Activated CD8-positive, alpha-beta memory T cell treated with anti-CD3 and anti-CD28 coated beads for 36 hours (primary cell): ENCODE results near the gene CDH5. TPM values are rescaled to one million over a fixed set of nuclear protein-coding genes. Genes with fewer than 3 reads are reported as not detected.

Experiments
- CTCF ChIA-PET: fragments of 350-600 bp; sonication (Branson Sonifier 250); formaldehyde crosslinking; loops from one replicate; lab custom pipeline; 2021; ENCODE audit warnings: antibody characterized with exemption; lab: Charles Lee
- POLR2A ChIA-PET: fragments of 350-600 bp; sonication (Branson Sonifier 250); formaldehyde crosslinking; loops from one replicate; lab custom pipeline; 2021; ENCODE audit warnings: antibody characterized with exemption; lab: Charles Lee
- total RNA-seq, 2 experiments: library from RNA; stranded (reverse); gene quantifications; one replicate each; pipeline ENCODE4 v1.2.3, GENCODE V29; 2021

CDH5 gene
- total RNA-seq, 2 experiments from 2014 or later: not detected

DNA sequence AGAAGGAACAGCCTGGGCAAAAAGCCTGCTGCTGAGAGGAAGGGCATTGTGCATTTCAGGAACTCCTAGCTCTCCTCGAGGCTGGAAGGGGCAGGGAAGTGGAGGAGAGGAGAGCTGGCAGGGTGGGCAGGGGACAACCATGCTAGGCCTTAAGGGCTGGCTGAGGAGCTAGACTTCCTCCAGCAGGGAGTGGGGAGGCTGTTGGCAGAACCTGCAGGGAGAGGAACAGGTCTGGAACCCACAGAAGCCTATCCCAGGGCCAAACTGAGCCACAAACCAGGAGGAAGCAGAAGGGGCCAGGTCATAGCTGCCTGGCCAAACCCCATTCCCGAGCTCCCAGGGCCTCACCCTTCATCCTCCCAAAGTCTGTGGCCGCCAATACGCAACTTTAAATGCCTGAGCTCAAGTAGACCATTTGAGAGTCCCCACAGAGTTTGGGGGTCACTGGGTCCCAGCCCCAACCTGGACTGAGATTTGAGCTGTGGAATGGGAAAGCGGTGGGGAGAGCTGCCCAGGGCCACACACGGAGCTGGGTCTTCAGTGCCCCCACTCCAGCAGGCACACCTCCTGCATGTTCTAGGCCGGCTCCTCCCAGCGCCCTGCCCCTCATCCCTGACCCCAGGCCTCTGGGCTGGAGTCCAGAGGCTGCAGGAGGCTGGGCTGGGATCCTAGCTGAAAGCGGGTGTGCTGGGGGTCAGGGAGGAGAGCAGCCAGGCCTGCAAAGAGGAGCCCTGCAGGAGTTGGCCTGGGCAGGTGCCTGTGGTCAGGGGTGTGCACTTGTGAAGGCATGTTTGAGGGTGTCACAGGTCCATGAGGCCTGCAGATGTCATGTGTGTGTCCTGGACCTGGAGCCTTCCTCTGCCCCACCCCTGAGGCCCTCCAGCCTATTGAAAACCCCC is 4.5 kb downstream of the CDH5 start:
- ChIA-PET POLR2A (no interaction called here), CTCF (no interaction called here)

GRCh38 chr16:66372078-66372897 is 5.8 kb downstream of the CDH5 start:
- CTCF ChIA-PET: no interaction called here
- POLR2A ChIA-PET: interaction anchor here (0.6 kb wide), 1 partner anchor 38 kb away, joined by 3 read pairs; no protein-coding TSS in a partner anchor

DNA sequence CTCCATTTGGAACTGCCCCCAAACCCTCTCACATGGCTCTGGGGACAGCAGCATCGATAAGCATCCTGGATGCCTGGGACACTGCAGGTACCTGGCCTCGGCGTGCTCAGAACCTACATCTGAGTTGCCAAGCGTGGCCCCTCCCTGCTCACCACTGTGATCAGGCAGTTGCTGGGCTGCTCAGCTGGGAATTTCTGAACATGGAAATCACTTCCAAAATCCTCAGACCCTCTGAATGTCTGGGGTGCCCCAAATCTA is 6.3 kb downstream of the CDH5 start:
- CTCF ChIA-PET: no interaction called here

GRCh38 chr16:66373667-66374066 is 7.2 kb downstream of the CDH5 start:
- ChIA-PET CTCF (no interaction called here), POLR2A (no interaction called here)

More for the DNA sequence above, 6.3 kb downstream of the CDH5 start:
- POLR2A ChIA-PET: interaction anchor here (0.6 kb wide), 1 partner anchor 38 kb away, joined by 3 read pairs; no protein-coding TSS in a partner anchor

DNA sequence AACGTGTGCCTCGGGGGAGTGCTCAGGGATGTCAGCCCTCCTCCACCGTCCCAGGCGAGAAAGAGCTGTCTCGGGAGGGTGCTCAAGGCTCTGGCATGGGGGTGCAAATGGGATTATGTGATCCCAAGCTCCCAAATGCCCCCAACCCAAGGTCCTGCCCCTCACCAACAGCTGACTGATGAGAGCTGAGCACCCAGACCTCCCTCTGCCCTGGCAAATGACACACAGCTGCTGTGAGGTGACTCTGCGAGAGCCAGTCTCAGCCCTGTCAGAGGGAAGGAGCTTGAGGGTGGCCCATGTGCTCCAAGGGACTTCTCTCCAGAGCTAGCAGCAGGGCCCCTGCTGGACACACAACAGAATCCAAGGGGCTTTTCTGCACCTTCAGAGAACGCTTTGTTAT is 7.7 kb downstream of the CDH5 start:
- POLR2A ChIA-PET: no interaction called here
- CTCF ChIA-PET: no interaction called here

GRCh38 chr16:66375451-66375850 is 9.0 kb downstream of the CDH5 start:
- POLR2A ChIA-PET: no interaction called here
- CTCF ChIA-PET: no interaction called here

DNA sequence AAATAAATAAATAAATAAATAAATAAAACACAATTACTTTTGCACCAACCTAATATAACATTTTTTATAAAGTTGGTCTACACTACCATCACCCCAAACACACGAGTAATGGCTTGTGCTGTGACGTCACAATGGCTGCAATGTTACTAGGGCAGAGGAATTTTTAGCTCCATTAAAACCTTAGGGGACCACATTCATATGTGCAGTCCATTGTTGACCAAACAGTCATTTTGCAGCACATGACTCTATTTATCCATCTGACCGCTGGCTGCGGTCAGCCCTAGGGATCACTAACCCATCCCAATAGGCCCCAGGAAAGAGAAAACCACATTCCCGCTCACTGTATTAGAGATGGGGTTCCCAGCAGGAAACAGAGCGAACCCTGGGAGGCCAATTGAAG is 9.6 kb downstream of the CDH5 start:
- CTCF ChIA-PET: no interaction called here
- POLR2A ChIA-PET: no interaction called here

DNA sequence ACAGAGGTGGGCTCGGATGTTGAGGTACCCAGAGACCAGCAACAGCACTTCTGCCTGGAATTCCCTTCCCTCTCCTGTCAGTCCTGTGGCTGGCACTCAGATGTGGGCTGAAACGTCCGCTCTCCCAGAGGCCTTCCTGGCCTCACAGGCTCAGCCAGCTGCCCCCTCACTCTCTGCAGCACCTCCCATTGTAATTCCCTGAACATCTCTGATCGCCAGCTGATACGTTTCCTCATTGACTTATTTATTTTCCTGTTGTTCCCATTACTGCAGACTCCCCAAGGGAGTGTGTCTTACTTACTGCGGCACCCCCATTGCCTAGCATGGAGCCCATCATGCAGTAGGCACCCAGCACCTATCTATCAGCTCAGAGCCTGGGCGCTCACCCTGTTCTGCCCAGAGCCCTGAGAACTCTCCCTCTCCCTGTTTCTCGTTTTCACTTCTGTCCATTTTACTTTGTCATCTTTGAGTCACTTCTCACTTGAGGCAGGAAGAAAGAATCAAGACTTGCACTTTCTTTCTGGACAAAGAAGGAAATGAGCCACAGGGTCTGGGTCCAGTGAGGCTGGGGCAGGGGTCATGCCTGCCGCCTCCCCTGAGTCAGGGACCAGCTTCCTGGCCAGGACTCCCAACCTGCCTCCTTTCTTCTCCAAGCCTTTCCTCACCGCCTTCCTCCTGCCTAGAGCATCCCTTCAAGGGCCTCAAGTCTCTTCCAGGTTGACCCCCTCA is 10.2 kb downstream of the CDH5 start:
- CTCF ChIA-PET: no interaction called here
- POLR2A ChIA-PET: no interaction called here

GRCh38 chr16:66377324-66377723 is 10.8 kb downstream of the CDH5 start:
- ChIA-PET POLR2A (no interaction called here), CTCF (no interaction called here)

DNA sequence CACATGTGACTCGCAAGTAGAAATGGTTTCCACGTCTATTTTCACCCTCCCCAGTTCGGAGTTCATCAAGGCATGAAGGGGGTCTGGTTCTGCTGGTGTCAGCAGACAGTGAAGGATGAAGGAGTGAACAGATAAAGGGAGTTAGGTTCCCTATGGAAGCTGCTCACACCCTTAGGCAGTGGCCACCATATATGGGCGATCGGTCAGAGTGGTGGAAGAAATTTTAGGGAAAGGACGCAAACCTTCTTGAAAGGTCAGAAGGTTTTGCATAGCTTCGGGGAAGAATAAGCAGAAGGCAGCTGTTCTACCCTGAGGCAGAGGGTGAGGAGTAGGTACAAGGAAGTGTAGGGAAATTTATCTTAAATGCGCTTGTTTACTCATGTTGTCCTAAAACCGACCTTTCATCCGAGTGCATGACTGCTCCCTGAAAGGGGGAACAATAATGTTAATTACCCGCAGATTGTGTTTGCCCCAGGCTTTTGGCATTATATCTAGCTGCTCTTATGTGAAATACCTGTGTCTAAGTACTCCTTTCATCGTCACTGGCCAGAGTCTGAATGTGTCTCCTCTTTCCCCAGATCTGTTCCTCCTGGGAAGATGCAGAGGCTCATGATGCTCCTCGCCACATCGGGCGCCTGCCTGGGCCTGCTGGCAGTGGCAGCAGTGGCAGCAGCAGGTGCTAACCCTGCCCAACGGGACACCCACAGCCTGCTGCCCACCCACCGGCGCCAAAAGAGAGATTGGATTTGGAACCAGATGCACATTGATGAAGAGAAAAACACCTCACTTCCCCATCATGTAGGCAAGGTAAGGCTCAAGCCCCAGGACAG is 12.5 kb downstream of the CDH5 start:
- POLR2A ChIA-PET: interaction anchor here (0.7 kb wide), 1 partner anchor 143 kb away, joined by 3 read pairs; no protein-coding TSS in a partner anchor
- CTCF ChIA-PET: no interaction called here

DNA sequence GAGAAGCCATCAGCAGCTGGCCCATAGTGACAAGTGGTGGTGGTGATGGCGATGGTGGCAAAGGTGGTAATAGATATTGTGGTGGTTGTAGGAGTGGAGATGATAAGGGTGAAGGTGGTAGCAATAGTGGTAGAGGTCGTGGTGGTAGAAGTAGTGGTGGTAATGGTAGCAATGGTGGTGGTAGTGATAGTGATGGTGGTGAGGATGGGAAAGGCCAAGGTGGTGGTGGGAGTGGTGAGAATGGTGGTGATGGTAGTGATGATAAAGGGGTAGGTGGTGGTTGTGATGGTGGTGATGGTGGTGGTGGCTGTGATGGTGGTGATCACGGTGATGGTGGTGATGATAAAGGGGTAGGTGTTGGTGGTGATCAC is 13.1 kb downstream of the CDH5 start:
- ChIA-PET CTCF (no interaction called here), POLR2A (no interaction called here)

DNA sequence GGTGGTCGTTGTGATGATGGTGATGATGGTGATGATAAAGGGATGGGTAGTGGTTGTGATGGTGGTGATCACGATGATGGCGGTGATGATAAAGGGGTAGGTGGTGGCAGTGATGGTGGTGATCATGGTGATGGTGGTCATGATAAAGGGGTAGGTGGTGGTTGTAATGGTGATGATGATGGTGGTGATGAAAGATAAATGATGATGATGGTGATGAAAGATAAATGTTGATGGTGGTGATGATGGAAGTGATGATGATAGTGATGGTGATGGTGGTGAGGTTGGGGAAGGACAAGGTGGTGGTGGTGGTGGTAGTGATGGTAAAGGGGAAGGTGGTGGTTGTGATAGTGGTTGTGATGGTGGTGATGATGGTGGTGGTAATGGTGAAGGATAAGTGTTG is 13.9 kb downstream of the CDH5 start:
- ChIA-PET POLR2A (interaction anchor here (0.6 kb wide), 1 partner anchor 432 kb away, joined by 7 read pairs; no protein-coding TSS in a partner anchor), CTCF (no interaction called here)

DNA sequence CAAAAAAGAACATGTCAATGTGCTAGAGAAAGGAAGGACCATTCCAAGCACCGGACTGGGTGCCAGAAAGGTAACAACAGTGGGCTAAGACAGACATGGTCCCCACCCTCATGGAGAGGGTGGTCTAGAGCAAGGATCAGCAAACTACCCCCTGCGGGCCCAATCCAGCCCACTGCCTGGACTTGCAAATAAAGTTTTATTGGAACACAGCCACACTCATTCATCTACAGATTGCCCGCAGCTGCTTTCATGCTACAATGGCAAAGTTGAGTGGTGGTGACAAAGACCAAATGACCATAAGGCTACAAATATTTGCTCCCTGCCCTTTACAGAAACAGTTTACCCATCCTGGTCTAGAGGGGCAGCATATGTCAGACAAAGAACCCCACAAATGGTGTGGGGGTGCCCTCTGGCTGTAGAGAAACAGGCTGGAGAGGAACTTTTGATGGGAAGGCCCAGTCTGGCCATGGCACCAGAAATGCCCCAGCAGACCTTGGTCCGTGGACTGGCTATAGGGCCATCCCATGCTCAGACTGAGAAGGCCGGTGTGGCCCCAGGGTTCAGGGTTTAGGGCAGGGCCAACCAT is 15.2 kb downstream of the CDH5 start:
- POLR2A ChIA-PET: no interaction called here
- CTCF ChIA-PET: no interaction called here

DNA sequence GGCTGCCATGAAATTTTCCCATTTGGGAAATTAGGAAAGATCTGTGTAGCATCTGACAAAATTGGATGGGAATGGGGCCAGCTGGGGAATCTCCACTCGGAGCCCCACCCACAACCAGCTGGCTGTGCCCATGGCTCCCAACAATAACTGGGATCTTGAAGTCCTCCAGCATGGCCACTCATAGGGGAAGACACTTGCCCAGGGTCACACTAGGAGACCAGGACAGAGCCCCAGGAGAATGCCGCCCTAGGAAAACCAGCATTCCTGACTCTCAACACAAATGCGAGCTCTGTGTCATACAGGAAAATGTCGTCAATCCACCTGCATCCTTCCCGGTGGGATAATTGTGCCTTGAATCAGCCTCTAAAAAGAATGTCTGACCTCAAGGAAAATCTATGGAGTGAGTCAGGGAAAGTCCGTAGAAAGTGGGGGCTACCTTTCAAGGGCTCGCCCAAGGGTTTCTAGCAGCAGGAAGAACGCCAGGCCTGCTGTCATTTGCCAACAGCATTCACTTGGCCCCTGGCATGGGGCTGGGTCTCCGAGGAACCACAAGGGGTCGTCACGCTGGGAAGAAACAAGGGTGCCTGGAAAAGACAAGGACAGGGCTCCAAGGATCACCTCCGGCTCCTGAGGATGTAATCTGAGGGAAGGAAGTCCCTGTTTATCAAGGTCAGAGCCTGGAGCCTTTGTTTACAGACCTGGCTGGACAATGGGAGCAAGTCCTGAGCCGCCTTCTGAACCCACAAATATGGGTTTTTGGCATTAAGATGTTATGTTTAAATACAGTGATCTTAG is 15.9 kb downstream of the CDH5 start:
- CTCF ChIA-PET: no interaction called here
- POLR2A ChIA-PET: no interaction called here

GRCh38 chr16:66382966-66383299 is 16.4 kb downstream of the CDH5 start:
- POLR2A ChIA-PET: no interaction called here

GRCh38 chr16:66383551-66383950 is 17.1 kb downstream of the CDH5 start:
- POLR2A ChIA-PET: no interaction called here
- CTCF ChIA-PET: no interaction called here

More at GRCh38 chr16:66382966-66383299, 16.4 kb downstream of the CDH5 start:
- CTCF ChIA-PET: no interaction called here

GRCh38 chr16:66385415-66385814 is 18.9 kb downstream of the CDH5 start:
- POLR2A ChIA-PET: no interaction called here
- CTCF ChIA-PET: interaction anchor here (0.6 kb wide), 1 partner anchor 90 kb away, joined by 3 read pairs; no protein-coding TSS in a partner anchor
